Measurements from ENCODE around the gene TCTN1. TPM values are rescaled to one million over a fixed set of nuclear protein-coding genes. Genes with fewer than 3 reads are reported as not detected.

The TCTN1 gene
- total and polyA plus RNA-seq, 9 of the 15 experiments (the other 6 are each of a cell fraction or from before 2014, with no cell fraction given) = 0.32 to 12.5 (median 4.0) TPM

DNA sequence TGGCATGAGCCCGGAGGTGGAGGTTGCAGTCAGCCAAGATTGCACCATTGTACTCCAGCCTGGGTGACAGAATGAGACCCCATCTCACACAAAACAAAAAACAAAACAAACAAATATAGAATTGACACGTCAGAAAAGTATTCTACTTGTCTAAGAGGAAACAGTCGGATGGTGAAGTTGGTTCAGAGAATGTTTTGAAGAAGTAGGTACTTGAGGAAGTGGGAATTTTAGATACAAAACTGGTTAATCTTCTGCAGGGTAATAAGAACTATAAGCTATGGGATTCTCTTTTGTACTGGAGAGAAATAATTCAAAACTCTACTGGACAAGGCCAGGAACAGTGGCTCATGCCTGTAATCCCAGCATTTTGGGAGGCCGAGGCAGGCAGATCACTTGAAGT is 14.6 kb upstream of the TCTN1 start (continued):
- TF ChIP-seq, protein P1, sequence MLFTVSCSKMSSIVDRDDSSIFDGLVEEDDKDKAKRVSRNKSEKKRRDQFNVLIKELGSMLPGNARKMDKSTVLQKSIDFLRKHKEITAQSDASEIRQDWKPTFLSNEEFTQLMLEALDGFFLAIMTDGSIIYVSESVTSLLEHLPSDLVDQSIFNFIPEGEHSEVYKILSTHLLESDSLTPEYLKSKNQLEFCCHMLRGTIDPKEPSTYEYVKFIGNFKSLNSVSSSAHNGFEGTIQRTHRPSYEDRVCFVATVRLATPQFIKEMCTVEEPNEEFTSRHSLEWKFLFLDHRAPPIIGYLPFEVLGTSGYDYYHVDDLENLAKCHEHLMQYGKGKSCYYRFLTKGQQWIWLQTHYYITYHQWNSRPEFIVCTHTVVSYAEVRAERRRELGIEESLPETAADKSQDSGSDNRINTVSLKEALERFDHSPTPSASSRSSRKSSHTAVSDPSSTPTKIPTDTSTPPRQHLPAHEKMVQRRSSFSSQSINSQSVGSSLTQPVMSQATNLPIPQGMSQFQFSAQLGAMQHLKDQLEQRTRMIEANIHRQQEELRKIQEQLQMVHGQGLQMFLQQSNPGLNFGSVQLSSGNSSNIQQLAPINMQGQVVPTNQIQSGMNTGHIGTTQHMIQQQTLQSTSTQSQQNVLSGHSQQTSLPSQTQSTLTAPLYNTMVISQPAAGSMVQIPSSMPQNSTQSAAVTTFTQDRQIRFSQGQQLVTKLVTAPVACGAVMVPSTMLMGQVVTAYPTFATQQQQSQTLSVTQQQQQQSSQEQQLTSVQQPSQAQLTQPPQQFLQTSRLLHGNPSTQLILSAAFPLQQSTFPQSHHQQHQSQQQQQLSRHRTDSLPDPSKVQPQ (CRISPR knock-in tag; IDR thresholded peaks at IDR 0.05; ENCODE audit: borderline replicate concordance) = no peak

DNA sequence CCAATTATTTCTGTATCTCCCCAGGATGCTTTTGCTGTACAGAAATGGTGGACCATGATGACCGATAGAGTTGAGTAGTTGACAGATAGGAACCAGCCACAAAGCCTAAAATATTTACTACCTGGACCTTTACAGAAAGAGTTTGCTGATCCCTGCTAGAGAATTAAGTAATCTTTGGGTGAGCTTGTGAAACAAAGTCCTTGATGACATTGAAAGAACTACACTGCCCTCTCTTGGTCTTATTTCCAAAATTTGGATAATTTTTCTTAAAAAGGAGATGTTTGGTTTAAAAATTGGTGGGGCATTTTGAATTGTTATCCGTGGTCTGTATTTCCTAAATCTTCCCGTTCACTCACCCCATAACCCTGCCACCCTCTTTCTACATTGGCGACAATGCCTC is 13.7 kb upstream of the TCTN1 start:
- 9% methylated on average over 4 of the region's 4 CpGs for WGBS (ENCODE audit: insufficient coverage, low coverage, missing lambda C conversion rate)
- Histone ChIP-seq H2AFZ (ENCODE audit: low read depth, low read length) (peak overlapping the region; percentile 48; the same call in 1 of the 2 replicates), H3K36me3 (ENCODE audit: control insufficient read depth, insufficient read depth, low read length) (no peaks in the 10 kb centered on the region), H3K4me2 (ENCODE audit: insufficient read depth, low read length) (no peak overlapping the region), H4K20me1 (replicated peaks; ENCODE audit: control insufficient read depth, insufficient read depth, low read length) (no peaks in the 10 kb centered on the region), H3K27me3 (ENCODE audit: control insufficient read depth in 2 of 2, insufficient read depth in 2 of 2, low read length in 2 of 2) (no peaks in the 10 kb centered on the region), H3K9me1 (ENCODE audit: control insufficient read depth, insufficient read depth, low read length) (no peaks in the 10 kb centered on the region), H3K9me3 (replicated peaks; ENCODE audit: control insufficient read depth, insufficient read depth, low read depth, low read length) (no peaks in the 10 kb centered on the region), H3K27ac (ENCODE audit: extremely low read depth, low read depth, low read length) (no peak overlapping the region), H3K4me1 (replicated peaks in 1 of 2; ENCODE audit: control insufficient read depth in 2 of 2, insufficient read depth in 2 of 2, low read length in 2 of 2) (no peaks in the 10 kb centered on the region), H3K79me2 (ENCODE audit: control insufficient read depth, insufficient read depth, low read length) (no peaks in the 10 kb centered on the region), H3K4me3 (no peak overlapping the region), H3K9ac (ENCODE audit: insufficient read depth in 1 of 2, low read depth in 2 of 2, low read length in 2 of 2) (no peak overlapping the region)
- ATAC-seq (peak; percentile 59), FAIRE-seq (peak; percentile 88), DNase-seq (ENCODE audit: extremely low read depth in 1 of 4, low spot score in 3 of 4) (peak in 2 of 4 experiments; percentile 46 to 56)
- BruUV-seq (replicated peaks) = no TSS peak
- ChIA-PET CTCF (ENCODE audit: low intra/inter-chr PET ratio) (interaction anchor here (0.6 to 3.6 kb wide), 12 partner anchors 13 to 499 kb away, joined by 3 to 30 read pairs (median 4); partner anchors contain the start of genes ARPC3, FAM216A and GPN3), POLR2A (interaction anchor here (0.6 to 1.7 kb wide), 6 partner anchors 10 to 161 kb away, joined by 3 to 5 read pairs (median 3); partner anchors contain the start of genes ARPC3 and FAM216A)
- intact Hi-C loops (cut with micrococcal nuclease) = loop anchor here (1.0 to 5.0 kb wide), 5 partner anchors 48 to 287 kb away; no protein-coding TSS in a partner anchor
- in situ Hi-C loops (cut with MboI) = loop anchor here (5.0 kb wide), 2 partner anchors 88 to 153 kb away; no protein-coding TSS in a partner anchor
- TF ChIP-seq SETDB1 (IDR thresholded peaks at IDR 0.05; ENCODE audit: low read length) (no peak), GATAD2B (IDR thresholded peaks at IDR 0.05; ENCODE audit: borderline replicate concordance) (no peak), STAG1 (CRISPR knock-in tag; IDR thresholded peaks at IDR 0.05; ENCODE audit: borderline replicate concordance) (no peak), MIER1 (IDR thresholded peaks at IDR 0.05; ENCODE audit: low read depth) (no peak), EGR1 (conservative IDR thresholded peaks at IDR 0.05) (no peak), CC2D1A (IDR thresholded peaks at IDR 0.05) (0 out of 2 replicates have a peak, but pooled peaks have one; percentile 41), RAD21 (CRISPR knock-in tag; conservative IDR thresholded peaks at IDR 0.05 in 1 of 2, IDR thresholded peaks at IDR 0.05 in 1 of 2) (peak; percentile 86 to 94), ATF7 (IDR thresholded peaks at IDR 0.05) (no peak), ZNF589 (CRISPR knock-in tag; IDR thresholded peaks at IDR 0.05; ENCODE audit: low read depth) (no peak), SMC3 (conservative IDR thresholded peaks at IDR 0.05; ENCODE audit: insufficient read depth, low read depth, low read length) (peak; percentile 63; the same call in 1 of the 2 replicates), MYNN (IDR thresholded peaks at IDR 0.05) (no peak), MYNN (CRISPR knock-in tag; IDR thresholded peaks at IDR 0.05) (no peak), L3MBTL2 (IDR thresholded peaks at IDR 0.05) (no peak), FOXK2 (conservative IDR thresholded peaks at IDR 0.05 in 1 of 2, IDR thresholded peaks at IDR 0.05 in 1 of 2; ENCODE audit: low read depth in 2 of 2) (no peak)
- TF ChIP-seq, protein P2, sequence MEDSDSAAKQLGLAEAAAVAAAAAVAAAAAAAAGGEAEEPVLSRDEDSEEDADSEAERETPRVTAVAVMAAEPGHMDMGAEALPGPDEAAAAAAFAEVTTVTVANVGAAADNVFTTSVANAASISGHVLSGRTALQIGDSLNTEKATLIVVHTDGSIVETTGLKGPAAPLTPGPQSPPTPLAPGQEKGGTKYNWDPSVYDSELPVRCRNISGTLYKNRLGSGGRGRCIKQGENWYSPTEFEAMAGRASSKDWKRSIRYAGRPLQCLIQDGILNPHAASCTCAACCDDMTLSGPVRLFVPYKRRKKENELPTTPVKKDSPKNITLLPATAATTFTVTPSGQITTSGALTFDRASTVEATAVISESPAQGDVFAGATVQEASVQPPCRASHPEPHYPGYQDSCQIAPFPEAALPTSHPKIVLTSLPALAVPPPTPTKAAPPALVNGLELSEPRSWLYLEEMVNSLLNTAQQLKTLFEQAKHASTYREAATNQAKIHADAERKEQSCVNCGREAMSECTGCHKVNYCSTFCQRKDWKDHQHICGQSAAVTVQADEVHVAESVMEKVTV (CRISPR knock-in tag; IDR thresholded peaks at IDR 0.05) = peak; percentile 84
- TF ChIP-seq, protein P3, sequence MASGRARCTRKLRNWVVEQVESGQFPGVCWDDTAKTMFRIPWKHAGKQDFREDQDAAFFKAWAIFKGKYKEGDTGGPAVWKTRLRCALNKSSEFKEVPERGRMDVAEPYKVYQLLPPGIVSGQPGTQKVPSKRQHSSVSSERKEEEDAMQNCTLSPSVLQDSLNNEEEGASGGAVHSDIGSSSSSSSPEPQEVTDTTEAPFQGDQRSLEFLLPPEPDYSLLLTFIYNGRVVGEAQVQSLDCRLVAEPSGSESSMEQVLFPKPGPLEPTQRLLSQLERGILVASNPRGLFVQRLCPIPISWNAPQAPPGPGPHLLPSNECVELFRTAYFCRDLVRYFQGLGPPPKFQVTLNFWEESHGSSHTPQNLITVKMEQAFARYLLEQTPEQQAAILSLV (tag; IDR thresholded peaks at IDR 0.05) = peak; percentile 83
